GM21447 (cell line): ENCODE results near the gene DRAP1.
A peak's percentile ranks its signal among the peaks of the same experiment; 100 is the strongest.

Source experiments
- ATAC-seq: cut with Tn5 transposase; IDR thresholded peaks from one replicate; pipeline ENCODE4 v1.9.1; 2021; ENCODE audit not compliant: unreplicated experiment

DRAP1 gene

DNA sequence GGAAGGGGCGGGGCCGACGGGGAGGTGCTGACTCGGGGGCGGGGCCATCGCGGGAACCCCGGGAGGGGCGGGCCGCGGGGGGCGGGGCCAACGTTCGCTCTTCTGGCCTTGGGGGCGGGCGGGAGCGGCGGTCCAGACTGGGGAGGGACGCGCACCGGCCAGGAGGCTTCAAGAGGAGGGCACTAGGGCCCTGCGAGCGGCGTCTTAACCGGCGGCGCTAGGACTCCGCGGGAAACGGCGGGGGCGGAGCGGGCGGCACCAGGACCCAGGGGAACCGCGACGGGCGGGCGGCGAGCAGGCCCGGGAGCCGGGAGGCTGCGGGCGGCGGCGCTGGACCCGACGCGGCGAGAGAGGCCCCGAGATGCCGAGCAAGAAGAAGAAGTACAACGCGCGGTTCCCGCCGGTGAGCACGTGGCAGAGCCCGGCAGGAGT, at the start of gene DRAP1:
TSS of gene DRAP1 (plus strand) at position 286 of the 432 bp plus-strand sequence. CDS start at position 362, 76 bp downstream.
- peak; percentile 85 for ATAC-seq

DNA sequence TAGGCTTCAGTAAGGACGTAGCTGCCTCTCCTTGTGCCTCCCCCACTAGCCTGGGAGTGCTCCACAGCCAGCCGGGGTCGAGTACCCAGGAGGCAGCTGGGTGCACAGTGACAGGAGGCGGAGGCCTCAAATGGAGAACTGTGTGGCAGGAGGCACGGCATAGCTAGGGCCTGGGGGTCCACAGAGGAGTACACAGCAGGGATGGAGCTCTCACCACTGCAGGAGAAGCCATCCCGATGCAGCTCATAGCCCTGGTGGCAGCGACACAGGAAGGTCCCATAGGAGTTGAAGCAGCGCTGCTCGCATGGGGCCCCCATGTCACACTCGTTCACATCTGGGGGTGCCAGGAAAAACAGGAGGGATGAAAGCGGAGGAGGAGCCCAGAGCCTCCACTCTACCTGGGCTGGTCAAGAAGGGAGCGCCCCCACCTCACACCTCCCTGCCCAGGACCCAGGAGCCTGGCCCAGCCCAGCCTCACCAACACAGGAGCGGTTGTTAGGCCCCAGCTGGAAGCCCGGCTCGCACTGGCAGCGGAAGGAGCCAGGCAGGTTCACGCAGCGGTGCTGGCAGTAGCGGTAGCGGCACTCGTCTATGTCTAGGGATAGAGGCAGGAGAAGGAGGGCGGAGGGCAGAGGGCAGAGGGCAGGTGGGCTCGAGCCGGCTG, 49.5 kb upstream of the DRAP1 start:
- ATAC-seq: no peak

DNA sequence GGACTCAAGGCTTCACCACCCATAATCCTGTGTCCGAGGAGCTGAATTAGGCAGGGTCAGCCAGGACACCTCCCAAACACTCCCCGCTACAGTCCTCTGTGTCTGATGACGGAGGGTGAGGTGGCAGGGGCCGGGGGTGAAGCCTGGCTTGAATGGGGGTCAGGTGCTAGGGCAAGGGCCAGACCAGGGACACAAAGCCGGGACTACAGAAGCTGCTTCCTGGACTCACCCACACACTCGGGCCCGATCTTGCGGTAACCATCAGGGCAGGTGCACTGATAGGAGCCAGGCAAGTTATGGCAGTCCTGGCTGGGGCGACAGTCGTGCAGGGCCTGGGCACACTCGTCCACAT, 48.9 kb upstream of the DRAP1 start:
- ATAC-seq: no peak

DNA sequence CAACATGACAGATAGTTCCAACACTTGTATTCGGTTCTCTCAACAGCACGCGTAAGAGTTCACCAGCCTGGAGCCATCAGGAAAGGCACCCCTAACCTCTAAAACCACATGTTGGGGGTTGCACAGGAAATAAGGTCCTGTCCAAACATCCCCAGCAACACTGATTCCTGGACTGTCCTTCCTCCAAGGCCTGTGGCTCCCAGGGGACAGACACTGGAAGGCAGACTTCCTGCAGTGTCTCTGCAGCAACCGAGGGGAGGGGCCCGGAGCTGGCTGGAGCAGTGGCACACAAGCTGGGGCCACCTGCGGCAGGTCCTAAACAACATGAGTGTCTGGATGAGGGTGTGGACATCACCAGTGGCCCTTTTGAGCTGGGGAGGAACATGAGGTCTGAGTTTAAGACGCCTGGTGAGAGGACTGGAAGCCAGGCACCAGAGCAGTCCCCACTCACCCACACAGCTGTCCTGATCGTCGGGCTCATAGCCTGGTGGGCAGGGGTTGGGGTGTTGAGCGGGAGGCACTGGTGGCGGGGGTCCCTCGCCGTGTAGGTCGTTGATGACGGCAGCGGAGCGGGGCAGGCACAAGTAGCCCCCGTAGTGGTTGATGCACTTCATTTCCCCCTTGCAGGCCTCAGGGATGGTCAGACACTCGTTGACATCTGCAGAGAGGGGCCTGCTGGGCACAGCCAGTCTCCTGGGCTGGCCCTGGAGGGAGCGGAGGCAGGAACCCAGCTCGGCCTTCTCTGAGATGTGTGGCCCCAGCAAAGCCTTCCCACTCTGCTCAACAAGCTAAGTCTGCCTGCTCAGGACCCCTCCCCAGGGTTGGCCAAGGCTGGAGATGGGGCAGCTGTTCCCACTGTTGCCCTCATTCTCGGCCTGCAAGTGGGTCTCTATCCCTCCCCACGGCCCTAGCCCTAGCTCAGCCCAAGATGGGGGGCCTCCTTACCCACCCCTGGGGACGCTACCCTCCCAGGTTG, 48.2 kb upstream of the DRAP1 start:
- no peak for ATAC-seq

- no peak for ATAC-seq
Observed at GRCh38 chr11:65871811-65872548, 47.2 kb upstream of the DRAP1 start.

- ATAC-seq: no peak
Observed at GRCh38 chr11:65872586-65873317, 46.5 kb upstream of the DRAP1 start, which contains the start of gene EFEMP2. EFEMP2 (minus strand) TSS chr11:65872800; CDS start chr11:65872354, 446 bp downstream.

- ATAC-seq: peak; percentile 73
Observed at GRCh38 chr11:65873318-65874156, 45.7 kb upstream of the DRAP1 start.

- ATAC-seq: no peak
Observed at GRCh38 chr11:65879617-65880016, 39.6 kb upstream of the DRAP1 start, which contains the start of gene CTSW. CTSW (plus strand) TSS chr11:65879837; CDS start chr11:65879855, 18 bp downstream.

GRCh38 chr11:65880027-65880426, 39.2 kb upstream of the DRAP1 start:
- no peak for ATAC-seq

- ATAC-seq: no peak
Observed at GRCh38 chr11:65880844-65881421, 38.3 kb upstream of the DRAP1 start.

GRCh38 chr11:65882120-65883057, 36.8 kb upstream of the DRAP1 start:
- no peak for ATAC-seq

DNA sequence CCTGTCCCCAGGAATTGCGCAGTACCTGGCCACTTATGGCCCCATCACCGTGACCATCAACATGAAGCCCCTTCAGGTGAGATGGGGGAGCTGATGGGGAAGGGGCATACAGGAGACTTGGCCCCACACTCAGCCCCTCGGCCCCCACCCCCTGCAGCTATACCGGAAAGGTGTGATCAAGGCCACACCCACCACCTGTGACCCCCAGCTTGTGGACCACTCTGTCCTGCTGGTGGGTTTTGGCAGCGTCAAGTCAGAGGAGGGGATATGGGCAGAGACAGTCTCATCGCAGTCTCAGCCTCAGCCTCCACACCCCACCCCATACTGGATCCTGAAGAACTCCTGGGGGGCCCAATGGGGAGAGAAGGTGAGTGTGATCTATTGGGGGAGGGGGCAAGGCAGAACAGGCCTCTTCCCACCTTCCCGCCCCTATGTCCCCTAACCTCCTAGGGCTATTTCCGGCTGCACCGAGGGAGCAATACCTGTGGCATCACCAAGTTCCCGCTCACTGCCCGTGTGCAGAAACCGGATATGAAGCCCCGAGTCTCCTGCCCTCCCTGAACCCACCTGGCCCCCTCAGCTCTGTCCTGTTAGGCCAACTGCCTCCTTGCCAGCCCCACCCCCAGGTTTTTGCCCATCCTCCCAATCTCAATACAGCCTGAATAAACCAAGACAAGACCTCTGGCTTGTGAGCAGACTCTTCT, 36.0 kb upstream of the DRAP1 start:
- ATAC-seq: no peak

DNA sequence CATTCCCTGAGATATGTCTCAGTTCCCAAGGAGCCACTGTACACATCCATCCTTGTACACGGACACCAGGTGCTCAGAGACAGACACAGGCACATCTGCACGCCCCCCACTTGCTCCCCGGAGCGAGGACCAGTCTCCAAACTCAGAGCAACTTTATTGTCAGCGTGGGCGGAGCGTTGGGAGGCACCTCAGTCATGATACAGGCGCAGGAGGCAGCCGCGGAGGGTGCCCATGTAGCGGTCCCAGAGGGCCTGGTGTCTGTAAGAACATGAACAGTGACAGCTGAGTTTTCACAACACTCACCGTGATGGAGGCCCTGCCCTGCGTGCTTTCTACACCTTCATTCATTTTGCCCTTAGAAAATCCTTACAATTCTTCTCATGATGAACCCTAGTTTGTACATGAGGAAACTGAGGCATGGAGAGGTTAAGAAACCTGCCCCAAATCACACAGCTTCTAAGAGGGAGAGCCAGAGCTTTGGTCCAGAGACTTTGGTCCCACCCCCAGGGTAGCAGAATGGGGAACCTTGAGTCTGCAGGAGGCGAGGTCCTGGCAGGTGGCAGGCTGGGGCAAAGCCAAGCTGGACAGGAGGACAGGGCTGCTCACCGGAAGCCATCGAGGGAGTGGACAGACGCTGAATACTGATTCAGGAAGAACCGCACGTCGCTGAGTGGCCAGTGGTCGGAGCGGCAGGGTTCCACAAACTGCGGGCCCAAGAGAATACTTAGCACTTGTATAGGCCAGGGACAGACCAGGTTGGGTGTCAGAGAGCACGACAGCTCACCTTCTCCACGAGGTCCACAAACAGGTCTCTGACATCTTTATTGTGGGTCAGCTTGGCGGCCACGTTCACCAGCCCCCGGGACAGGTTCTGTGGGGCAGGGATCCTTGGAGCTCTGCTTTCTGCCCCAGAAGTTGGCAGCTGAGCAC, 35.2 kb upstream of the DRAP1 start:
- no peak for ATAC-seq

DNA sequence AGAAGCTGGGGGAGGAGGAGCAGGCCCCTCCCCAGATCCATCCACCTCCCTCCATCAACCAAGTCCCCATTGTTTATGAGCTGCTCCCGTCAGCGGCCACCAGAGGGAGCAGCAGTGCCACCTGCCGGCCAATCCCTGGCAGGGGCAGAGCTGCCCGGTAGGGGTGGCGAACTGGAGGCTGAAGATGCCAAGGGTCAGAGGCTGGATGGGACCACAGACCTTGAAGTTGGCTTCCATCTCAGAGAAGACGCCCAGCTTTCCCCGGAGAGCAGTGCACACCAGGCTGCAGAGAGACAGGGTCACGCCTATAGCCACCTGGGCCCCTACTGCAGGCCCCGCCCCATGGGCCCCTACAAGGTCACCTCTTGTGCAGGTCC, 34.5 kb upstream of the DRAP1 start:
- ATAC-seq: no peak

- ATAC-seq: no peak
Observed at GRCh38 chr11:65885231-65885630, 34.0 kb upstream of the DRAP1 start.

- ATAC-seq: no peak
Observed at GRCh38 chr11:65885808-65886536, 33.3 kb upstream of the DRAP1 start.
